Germinal center (tissue), 1 donor: ENCODE results near the gene ARFGAP1.

Experiments used
- DNase-seq: peaks from one replicate; pipeline ENCODE4 v3.0.0; 2012; ENCODE audit warnings: mixed read lengths, low spot score

The ARFGAP1 gene

DNA sequence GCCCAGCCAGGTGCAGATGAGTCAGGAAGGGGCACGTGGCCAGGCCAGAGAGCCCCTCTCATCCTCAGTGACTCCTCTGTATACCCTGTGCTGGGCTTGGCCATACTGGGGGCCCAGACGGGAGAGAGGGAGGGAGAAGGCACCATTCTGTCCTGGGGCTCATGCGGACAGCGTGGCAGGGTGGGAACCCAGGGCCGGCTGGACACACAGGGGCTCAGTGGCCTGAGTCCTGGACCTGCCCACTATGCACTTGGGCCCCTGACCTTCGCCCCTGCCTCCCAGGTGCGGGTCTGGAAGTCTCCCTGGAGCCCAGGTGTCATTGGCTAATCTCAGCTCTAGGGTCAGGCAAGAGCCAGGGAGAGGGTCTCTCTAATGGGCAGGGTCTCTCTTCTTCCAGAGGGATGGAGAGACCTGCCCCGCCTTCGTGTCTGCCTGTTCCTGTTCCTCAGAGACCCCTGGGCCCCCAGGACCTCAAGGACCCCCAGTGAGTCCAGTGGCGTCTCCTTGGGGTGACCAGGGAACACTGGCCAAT, 48.1 kb downstream of the ARFGAP1 start:
- DNase-seq: no peak

DNA sequence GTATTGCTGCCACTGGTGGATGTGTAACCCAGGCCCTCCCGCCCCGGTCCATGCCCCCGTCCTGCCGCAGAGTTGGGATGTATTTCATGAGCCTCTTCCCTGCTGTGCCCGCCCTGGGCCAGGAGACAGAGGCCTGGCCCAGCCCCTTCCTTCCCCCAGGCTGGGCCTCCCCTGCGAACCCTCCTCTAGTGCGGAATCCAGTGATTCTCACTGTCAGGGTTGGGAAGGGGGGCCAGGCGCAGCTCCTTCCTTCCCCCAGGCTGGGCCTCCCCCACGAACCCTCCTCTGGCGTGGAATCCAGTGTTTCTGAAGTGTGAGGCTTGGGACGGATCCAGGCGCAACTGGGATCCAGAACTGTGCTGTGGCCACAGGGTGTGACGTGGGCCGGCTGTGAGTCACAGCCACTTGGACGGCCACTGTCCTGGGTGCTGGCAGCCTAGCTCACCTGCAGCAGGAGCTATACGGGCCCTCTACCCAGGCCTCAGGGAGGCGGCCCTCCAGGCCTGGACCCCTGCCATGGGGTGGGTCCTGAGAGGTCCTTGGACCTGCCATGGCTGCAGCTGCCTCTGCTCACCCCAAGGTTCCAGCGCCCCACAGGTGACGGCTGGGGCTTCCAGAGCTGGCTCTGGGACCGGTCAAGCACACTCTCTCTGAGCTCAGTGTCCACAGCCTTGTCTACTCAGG, 48.7 kb downstream of the ARFGAP1 start:
- no peak for DNase-seq

DNA sequence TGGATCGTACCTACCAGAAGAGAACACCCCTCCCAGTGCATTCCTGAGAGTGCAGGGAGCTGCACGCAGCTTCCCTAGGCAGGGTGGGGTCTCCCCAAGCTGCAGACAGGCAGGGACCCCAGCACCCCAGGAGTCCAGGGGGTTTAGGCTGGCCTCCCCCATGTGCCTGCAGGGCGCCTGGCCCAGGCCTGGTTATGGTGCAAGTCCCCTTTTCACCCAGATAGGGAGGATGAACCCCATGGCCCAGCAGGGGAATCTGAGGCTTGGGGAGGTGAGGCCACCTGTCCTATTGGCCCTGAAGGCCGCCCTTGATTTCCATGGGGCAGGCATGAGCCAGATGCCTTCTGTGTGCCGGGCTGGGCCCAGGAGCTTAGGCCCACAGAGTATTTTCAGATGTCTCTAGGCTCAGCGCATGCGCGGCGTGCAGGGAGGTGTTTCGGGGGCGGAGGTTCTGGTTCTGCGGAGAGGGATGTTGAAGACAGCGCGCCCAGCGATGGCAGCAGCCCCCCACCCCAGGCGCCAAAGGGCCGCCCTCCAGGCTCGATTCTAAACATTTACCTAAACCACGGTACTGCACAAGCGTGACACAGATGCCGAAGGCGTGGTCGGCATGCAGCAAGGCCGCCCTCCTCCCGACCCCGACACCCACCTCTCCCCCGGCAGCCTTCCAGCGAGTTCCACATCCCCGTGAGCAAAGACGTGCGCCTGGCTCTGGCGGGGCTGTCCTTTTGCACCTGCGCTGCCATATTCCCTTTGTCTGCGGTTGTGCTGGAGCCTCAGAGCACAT, 49.7 kb downstream of the ARFGAP1 start:
- DNase-seq: no peak

DNA sequence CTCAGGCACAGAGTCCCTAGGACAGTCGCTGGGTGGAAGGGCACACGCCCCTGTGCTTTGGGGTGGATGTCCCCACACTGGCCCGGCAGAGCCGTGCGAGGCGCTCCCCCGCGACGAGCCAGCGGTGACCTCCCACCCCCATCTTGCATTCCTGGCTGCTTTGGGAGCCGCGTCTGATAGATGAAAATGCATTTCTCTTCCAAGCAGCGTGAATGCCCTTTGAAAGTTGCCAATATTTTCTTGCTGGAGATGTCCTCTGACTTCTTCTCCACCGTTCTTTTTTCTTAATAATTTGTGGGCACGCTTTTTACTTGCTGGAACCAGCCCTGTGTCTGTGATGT, 50.3 kb downstream of the ARFGAP1 start:
- DNase-seq: no peak

DNA sequence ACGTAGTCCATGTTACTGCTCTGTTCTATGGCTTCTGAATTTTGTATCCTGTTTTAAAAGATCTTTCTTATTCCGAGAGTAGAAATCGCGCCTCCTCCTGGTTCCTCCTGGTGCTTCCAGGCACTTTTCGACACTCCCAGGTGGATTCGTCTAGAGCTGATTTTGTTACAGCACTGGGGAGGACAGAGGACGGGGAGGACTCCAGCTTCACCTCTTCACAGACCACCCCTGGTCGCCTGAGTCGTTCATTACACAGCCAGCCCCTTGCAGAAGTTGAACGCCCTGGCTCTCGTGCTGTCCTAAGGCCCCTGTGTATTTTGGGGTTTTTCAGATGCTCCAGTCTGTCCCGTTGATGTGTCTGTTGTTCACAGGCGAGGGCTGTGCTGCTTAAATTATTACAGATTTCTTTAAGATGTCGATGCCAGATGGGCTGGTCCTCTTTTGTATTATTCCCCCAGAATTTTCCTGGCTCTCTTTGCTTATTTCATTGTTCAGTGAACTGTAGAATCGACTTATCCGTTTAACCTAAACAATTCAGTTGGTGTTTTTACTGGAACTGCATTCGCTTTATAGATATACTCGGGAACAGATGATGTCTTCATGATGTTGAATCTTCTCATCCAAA, 50.9 kb downstream of the ARFGAP1 start:
- no peak for DNase-seq

DNA sequence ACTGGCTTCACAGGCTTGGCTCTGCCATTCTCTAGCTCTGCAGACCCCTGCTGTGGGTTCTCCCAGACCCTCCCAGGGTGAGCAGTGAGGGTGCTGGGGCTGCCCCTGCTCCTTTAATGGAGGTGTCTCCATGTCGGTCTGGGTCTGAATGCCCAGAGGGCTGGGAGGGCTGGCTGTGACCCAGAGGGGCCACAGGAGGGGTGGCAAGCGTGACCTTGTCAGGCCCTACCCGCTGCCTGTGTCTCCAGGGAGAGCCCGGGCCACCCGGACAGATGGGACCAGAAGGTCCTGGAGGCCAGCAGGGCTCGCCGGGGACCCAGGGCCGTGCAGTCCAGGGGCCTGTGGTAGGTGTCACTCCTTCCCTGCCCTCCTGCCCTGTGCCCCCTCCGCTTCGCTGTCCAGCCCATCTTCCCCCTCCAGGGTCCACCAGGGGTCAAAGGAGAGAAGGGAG, 52.4 kb downstream of the ARFGAP1 start:
- DNase-seq: no peak

DNA sequence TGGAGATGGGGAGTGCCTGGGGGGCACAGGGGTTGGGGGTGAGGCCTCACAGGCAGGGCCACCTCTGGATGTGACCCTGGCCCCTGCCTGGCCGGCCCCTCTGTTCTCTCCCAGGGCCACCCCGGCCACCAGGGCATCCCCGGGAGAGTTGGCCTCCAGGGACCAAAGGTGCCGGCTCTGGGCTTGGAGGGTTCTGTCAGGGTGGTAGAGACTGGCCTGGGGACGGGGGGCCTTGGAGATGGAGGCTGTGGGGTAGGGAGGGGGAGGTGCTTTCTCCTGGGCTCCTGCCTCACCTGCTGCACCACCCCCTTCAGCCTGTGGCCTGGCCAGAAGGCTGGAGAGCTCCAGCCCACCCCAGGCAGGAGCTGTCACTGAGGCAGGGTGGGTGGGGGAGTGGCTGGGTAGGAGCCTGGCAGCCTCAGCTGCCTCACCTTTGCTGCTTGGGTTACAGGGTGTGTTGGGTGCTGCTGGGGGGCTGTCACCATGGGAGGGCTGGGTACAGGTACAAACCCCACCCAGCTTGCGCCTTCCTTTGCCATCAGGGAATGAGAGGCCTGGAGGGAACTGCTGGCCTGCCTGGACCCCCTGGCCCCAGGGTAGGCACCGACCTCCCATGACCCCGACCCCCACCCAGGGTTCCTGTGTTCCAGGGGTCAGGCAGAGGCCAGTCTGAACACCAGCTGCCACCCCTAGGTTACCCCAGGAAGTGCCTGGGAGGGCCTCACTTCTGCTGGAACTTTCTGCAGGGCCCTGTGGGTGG, 53.1 kb downstream of the ARFGAP1 start:
- no peak for DNase-seq

DNA sequence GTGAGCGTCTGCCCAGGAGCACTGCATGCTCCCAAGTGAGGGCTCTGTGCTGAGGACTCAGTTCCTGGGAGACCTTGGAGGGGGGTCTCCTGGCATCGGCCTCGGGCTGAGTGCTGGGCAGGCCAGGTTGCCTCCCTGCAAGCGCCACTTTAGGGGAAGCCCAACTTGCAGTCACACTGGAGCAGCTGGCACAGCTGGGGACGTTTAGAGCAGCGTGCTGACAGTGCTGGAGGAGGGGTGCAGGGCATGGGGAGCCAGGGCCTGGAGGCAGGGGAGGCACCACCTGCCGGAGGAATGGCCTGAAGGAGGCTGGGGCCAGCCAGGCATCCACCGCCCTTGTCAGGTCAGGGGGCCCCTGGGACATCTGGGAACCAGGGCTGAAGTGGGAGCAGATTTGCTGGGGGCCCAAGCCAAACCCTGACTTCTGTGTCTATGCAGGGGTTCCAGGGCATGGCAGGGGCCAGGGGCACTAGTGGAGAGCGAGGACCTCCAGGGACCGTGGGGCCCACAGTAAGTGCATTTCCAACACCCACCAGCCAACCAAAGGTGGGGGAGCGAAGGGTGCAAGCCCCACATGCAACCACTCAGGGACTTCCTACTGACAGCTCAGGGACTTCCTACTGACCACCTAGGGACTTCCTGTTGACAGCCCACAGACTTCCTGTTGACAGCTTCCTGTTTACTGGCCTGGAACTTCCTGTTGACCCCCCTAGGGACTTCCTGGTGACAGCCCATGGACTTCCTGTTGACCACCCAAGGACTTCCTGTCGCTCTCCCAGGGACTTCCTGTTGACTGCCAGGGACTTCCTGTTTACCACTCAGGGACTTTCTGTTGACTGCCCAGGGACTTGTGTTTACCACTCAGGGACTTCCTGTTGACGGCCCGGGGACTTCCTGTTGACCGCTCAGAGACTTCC, 54.0 kb downstream of the ARFGAP1 start:
- DNase-seq: no peak

DNA sequence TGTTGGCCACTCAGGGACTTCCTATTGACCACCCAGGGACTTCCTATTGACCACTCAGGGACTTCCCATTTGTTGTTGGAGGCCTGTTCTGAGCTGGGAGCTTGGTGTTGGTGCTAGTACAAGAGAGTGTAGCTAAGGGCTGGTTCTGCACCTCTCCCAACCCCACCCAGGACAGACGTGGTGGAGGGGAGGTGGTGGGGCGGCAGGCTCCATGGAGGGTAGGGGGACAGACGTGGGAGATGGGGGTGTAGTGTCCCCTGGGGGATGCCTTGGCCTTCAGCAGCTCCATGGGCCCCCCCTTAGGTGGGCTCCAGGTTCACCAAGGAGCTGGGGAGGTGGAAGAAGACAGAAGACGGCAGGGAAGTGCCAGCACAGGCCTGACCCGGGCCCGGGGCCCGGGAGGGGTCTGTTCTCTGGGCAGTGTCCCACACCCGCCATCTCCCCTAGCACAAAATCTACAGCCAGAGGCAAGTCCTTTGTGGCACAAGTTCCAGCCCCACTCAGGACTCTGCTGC, 54.7 kb downstream of the ARFGAP1 start:
- no peak for DNase-seq

DNA sequence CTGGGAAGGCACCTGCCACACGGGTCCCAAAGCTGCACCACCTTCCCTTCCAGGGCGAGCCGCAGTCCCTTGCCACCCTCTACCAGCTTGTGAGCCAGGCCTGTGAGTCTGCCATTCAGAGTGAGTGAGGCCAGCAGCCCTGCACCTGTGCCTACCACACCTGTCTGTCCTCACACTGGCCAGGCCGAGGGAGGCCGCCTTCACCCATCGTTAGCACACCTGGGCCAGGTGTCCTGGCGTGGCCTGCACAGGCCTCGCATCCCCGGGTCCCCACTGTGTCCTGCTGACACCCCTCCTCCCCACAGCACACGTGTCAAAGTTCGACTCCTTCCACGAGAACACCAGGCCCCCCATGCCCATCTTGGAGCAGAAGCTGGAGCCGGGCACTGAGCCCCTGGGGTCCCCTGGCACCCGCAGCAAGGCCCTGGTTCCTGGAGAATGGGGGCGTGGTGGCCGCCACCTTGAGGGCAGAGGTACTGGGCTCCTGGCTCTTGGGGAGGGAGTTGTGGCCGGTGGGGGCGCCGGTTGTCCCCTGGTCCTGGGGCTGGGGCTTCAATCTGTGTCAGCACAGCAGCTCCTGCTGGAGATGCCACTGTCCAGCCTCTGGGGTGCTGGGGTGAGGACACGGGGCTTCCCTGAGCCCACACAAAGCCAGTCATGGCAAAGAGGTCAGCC, 55.5 kb downstream of the ARFGAP1 start:
- DNase-seq: no peak

DNA sequence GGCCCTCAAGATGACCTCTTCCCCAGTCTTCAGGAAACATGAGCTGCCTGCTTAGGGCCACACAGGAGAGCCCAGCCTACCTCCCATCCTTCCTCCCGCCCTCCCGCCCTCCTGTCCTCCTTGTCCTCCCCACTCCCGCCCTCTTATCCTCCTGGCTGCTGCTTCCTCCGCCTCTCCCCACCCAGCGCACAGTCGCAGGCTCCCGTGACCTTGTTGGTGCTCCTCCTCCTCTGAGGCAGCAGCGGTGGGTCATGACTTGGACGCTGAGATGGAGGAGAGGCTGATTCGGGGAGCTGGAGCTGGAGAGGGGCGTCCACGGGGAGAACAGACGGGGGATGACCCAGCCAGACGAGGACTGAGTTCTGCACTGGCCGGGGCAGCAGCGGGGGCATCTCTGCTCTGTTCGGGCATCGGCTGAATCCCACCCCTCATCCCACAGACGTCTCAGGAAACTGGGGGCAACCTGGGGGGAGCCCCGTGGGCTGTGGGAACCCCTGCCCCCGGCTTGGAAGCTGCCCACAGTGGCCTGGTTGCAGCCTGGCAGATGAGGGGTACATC, 56.2 kb downstream of the ARFGAP1 start:
- DNase-seq: no peak

DNA sequence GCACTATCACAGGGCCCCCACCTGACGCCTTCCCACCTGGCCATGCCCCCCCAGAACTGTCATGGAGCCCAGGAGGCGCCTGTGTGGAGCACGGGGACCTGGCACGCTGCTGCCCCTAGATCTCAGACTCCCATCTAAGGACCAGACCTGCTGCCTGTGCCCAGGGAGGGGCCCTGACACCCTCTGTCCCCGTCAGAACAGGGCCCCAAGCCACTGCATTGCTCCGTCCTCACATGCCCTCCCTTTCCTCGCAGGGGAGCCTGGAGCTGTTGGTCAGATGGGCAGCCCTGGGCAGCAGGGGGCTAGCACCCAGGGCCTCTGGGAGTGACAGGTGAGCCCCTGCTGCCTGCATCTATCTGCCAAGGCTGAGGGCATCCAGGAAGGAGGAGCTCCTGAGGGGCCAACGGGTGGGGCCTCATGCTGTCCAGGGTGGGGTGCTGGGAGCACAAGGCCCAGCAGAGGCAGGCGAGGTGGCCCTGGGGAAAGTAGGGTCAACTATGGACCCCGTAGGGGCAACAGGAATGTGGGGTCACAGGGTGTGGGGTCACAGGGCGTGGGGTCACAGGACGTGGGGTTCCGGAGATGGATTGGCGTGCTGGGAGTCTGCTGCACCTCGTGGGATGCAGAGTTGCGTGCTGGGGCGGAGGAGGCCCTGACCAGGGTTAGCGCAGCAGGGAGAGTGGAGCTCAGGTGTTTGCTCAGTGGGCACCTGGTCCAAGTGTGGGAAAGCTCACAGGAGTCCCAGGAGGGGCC, 56.9 kb downstream of the ARFGAP1 start:
- no peak for DNase-seq

DNA sequence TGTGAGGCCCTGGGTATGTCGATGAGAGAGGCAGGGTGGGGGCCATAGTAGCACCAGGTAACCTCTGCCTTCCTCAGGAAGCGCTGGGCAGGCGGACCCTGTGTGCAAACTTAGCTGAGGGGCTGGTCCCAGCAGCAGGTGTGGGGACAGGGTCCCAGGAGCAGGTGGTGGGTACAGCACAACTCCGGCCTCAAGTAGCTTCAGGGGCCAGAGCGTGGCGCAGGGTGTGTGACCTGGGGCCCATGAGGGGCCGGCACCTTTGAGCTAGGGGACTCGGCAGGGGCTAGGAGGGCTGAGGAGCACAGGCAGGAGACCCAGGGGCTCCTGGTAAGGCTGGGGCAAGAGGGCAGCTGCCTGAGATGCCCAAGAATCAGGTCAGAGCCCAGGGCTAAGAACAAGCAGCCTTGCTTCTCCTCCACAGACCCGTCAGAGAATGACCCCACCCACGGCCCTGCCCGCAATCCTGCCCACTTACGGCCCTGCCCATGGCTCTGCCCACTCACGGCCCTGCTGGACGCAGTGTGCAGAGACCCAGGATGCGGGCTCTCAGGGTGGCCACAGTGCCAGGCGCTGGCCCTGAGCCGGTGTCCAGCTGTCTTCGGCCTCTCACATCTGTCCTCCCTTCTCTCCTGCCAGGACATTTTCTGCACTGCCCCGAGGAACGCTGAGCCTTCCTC, 57.6 kb downstream of the ARFGAP1 start:
- no peak for DNase-seq

DNA sequence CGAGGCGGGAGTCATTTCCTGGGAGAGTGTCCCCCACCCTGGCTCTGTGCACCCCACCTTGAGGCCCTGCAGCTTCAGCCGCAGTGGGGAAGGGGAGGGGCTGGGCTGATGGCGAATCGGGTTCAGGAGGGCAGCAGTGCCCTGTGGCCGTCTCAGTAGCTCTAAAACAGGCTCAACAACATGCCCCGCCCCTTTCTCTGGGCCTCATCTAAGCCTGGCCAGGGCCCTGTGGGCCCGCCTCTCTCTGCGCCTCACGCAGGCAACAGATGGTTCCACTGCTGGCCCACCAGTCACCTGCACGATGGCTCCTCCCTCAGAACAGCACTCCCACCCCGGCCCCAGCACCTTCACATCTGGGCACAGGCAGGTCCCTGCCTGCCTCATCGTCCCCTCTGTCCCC, 58.3 kb downstream of the ARFGAP1 start:
- DNase-seq: no peak

DNA sequence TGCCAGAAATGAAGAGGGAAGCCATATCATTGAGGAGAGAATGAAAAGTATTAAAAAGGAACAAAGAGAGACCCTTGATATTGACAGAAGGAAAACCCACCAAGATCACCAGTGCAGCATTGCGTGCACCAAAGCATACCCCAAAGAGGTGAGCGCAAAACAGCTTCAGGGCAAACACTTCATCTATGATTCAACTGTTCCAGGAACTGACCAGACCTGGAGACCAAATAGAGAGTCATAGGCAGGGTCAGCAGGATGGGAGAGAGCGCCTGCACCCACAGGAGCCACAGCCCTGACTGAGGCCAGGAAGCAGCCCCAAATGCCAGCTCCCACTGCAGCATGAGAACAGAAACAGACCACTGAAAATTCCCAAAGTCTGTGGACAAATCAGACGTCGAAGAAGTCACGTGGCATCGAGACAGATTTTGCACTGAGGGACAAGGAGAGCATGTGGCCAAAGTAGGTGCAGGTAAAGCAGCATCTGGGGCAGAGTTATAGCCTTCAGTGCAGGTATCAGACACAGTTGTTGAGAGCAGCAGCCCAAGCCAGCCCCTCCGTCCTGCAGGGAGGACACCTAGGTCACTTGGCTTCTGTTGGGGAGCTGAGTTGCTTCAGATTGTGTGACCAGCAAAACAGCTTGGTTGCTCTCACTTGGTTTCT, 59.3 kb downstream of the ARFGAP1 start:
- DNase-seq: no peak

DNA sequence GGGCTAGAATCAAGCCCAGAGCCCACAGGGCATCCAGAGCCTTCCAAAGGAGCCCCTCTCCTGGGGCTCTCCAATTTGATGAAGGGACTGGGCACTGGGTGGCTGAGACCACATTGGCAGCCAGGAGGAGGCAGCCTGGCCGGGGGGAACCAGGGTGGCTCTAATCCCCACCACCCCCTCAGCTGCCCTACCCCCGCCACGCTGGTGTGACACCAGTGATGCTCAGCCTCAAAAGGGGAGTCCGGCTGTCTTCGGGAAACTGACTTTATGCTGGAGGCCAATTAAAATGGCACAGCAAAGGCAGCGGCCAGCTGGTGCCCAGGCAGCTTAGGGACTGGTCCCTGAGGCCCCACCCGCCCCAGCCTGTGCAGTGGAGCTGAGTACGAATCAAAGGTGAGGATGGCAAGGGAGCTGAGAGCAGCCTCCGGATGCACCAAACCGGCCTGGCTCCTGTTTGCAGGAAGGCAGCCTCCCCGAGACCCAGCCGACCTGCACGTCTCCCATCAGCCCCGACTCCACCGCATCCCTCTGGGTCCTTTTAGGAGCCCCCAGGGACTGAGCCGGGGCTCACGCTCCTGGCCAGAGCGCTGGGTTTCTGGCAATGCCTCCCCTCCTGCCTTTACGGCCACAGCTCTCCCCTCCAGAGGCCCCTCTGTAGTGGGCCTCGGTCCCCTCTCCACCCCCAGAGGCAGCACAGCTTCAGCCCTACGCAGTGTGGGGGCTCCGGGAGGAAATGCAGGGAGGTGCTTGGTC, 60.1 kb downstream of the ARFGAP1 start:
- DNase-seq: no peak

DNA sequence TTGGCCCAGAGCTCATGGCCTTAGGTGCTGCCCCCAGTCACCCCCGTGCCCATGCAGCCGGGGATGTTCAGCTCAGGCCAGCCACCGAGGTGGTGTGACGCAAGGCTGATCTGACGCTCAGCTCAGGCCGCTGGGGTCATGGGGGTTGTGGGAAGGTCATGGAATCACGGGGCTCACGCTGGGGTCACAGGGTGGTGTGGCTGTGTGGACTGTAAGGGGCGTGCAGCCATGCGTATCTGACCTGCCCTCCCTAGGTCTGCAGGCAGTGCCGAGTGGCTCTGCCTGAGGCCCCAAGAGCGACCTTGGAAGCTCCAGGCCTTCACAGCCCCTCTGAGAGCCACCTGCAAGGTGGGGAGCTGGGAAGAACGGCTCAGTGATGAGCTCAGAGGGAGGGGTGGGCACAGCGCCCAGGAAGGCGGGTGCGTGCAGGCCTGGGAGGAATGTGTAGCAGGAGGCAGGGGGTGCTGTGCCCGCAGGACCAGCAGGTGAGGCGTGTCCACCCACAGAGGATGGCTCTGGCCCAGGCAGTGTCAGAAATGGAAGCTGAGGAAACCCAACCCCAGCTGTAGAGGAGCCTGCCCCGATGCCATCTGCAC, 60.7 kb downstream of the ARFGAP1 start:
- DNase-seq: no peak
